ENCODE measurements around the gene DNAH6.

DNAH6 gene

DNA sequence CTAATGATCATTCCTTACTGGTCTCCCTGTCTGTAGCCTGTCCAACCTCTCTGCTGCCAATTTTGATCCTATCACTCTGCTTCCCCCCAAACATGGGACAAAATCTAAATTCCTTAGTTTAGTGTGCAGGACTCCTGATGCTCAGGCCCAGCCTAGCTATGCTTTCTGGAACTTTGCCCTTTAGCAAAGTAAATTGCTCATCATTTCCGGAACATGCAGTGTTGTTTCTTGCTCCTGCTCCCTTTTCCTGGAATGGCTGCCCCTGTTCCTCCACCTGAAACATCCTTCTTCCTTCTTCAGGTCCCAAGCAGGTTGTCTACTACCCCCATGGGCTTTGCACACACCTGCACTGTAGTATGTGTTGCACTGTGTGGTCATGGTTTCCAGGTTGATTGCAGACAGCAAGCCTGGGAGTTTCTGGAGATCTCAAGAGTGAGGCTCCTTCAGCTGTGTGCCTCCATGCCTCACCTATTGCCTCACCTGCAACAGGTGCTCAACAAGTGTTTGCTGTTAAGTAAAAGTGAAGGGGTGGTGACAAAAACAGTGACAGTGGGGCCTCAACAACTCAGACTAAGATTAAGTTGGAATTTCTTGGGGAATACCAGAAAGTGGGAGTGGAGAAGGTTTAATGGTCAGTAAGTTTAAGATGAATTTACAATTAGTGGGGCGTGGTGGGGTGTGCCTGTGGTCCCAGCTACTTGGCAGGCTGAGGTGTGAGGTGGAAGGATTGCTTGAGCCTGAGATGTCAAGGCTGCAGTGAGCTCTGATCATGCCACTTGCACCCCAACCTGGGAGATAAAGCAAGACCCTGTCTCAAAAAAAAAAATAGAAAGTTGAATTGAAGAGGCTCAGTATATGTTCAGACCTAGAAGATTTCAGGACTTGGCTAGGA, 120.0 kb downstream of the DNAH6 start:
- DNase-seq: no peak

DNA sequence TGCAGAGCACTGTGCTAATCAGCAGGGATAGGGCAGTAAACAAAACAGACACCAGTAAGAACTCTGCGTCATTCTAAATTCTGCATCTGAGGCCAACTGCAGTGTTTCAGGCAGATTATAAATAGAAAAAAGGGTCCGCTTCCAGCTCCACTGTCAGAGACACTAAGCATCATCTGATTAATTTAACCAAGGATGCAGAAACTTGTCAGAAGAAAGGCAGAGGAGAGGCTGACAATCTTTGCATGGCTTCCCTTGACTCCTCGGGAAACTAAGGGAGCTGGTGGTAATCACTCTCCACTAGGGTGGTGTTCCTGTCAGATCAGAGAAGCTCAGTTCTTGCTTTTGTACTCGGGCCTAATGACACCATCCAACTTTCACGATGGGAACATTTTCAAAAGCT, 123.5 kb downstream of the DNAH6 start:
- no peak for DNase-seq

DNA sequence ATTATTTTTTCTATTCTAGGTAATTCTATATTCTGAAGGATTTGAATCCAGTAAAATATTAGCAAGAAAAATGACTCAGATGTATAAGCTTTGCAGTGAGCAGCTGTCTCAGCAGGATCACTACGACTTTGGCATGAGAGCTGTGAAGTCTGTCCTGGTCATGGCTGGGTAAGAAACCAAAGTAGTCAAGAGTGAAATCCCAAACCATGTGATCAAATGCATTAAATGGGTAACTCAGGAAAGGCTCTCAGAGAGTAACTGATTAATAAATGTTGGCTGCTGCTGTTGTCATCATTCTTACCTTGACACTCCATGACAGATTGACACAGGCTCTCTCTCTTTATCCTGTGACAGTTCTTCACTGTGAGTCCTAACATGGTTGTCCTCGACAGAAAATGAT, 124.1 kb downstream of the DNAH6 start:
- DNase-seq: no peak

DNA sequence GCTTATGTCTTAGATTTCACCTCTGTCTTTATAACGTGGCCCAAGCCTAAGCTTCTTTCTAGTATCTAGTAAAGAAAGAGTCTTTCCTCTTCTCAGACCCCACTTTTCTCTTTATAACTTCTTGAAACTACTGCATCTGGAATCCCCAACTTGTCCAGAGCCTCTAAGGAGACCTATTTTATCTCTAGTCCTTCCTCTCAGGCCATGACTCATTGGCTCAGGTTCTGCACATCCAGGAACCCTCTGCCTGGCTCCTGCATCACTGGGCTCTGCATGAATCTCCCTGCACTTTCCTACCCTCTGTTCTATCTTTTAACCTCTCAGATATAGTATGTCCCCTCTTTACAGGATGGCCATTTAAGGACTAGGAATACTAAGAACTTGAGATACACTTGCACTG, 124.7 kb downstream of the DNAH6 start:
- no peak for DNase-seq

DNA sequence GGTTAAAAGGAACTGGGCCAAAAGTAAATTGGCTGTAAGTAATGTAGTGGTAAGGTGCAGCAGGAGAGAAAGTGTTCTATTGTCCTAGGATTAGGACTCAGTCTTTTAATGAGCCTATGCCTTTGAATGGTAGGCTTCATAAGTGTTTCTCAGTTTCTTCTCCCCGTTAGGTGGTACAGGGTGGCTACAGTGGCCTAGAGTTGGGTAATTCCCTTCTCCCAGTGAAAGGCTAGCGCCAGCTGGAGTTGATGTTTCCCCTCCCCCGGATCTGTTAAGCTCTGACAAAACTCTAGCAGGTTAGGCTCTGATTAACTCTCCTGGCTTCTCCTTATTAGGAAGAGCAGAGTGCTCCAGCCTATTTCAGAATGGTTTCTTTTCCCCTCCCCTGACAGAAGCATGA, 127.7 kb downstream of the DNAH6 start:
- DNase-seq: no peak

DNA sequence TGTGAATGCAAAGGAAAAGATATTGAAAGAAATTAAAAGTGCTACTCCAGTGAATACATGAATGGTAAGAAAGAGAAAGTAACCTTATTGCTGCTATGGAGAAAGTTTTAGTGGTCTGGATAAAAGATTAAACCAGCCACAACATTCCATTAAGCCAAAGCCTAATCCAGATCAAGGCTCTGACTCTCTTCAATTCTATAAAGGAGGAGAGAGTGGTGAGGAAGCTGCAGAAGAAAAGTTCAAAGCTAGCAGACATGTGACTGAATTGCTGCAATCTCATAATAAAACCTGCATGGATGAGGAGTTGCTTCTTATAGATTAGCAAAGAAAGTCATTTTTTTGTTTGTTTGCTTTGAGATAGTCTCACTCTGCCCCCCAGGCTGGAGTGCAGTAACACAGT, 130.2 kb downstream of the DNAH6 start:
- DNase-seq: no peak

DNA sequence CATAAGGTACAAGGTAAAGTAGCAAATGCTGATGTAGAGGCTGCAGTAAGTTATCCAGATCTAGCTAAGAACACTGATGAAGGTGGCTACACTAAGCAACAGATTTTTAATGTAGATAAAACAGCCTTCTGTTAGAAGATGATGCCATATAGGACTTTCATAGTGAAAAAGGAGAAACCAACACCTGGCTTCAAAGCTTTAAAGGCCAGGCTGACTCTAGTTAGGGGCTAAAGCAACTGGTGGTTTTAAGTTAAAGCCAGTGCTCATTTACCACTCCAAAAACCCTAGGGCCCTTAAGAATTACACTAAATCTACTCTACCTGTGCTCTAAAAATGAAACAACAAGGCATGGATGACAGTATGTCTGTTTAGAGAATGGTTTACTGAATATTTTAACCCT, 131.0 kb downstream of the DNAH6 start:
- DNase-seq: no peak

DNA sequence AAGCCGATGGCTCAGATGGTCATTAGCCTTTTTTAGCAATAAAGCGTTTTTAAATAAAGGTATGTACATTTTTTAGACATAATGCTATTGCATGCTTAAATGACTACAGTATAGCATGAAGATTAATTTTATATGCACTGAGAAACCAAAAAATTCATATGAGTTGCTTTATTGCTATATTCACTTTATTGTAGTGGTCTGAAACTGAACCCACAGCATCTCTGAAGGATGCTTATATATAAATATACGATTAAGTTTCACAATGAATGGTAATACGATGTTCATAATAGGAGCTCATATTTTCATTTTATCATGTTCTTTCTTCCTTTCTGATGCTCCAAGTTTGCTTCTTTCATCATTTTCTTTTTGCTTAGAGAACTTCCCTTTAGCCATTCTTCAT, 132.8 kb downstream of the DNAH6 start:
- DNase-seq: no peak

DNA sequence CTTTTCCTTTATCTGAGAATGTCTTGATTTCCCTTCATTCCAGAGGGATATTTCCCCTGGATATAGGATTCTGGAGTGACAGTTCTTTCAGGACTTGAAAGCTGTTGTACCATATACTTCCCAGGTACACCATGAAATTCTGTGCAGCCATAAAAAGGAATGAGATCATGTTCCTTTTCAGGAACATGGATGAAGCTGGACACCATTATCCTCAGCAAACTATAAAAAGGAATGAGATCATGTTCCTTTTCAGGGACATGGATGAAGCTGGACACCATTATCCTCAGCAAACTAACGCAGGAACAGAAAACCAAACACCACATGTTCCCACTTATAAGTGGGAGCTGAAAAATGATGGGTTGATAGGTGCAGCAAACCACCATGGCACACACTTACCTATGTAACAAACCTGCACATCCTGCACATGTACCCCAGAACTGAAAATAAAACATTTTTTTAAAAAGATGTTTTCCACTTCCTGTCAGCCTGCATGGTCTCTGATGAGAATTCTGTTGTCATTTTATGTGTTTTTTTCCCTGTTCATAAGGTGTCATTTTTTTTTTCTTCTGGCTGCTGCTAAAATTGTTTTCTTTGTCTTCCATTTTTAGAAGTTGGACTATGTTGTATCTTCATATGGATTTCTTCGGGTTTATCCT, 133.3 kb downstream of the DNAH6 start:
- no peak for DNase-seq

DNA sequence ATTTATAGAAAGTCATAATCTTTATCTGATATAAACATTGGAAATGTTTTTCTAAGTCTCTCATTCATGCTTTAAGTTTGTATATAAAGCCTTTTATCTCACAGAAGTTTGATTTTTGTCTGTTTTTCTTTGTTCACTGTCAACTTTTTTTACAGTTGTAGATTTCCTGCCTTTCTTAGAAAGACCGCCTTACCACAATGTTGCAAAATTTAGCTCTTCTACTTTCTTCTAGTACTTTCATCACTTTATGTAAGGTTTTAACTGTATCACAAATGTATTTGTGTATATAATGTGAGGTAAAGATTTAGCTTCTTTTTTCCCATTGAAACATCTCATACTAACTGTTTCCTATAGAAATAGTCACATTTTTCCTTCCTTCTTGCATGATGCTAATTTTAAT, 136.1 kb downstream of the DNAH6 start:
- no peak for DNase-seq

DNA sequence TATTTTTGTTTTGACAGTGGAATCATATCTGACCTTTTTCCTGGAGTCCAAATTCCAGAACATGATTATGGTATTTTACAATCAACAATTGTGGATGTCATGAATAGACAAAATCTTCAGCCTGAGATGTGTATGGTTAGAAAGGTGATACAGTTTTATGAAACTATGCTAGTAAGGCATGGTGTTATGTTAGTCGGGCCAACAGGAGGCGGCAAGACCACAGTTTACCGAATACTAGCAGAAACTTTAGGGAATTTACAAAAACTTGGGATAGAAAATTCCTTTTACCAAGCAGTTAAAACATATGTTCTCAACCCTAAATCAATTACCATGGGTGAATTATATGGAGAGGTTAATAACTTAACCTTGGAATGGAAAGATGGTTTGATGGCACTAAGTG, 137.0 kb downstream of the DNAH6 start:
- no peak for DNase-seq

DNA sequence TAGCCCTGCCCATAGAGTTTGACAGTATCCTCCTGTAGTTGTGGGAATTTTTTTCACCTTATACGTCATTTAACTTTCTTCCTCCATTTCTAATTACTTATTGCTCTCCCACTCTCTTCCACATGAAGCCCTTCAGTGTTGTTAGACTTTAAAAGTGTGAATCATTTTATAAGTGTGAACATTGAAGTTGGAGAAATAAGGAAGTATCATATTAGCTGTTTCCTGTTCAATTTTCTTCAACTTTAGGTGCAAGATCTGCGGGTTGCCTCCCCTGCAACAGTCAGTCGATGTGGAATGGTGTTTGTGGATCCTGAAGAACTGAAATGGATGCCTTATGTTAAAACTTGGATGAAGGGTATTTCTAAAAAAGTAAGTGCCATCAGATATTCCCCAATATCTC, 138.1 kb downstream of the DNAH6 start:
- DNase-seq: no peak

DNA sequence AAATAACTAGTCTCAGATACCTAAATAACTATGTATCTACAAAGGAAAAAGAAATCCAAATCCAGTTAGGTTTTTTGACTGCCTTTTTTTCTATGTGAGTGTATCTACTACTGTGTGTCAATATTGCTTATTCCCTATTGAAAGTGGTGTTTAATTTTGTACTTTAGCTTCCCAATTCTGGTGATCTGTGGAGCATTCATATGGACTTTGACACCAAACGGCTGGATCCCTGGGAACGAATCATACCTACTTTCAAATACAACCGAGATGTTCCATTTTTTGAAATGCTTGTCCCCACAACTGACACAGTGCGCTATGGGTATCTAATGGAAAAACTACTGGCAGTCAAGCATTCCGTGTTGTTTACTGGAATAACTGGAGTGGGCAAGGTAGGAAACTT, 152.8 kb downstream of the DNAH6 start:
- DNase-seq: no peak

DNA sequence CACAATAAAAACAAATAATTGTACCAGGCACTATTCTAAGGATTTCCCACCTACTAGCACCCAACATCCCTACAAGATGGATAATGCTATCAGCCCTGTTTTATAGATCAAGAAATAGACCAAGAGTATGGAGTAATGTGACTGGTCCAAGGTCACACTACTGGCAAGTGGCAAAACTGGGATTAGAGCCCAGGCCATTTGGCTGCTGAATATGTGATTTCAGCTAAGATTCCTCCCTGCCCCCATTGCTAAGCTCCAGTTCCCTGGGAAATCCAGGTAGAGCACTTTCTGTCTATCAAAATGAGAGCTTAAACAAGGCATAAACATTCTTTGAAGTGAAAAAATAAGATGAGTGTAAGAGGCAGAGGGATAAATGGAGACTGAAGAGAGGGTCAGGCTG, 157.8 kb downstream of the DNAH6 start:
- DNase-seq: no peak

DNA sequence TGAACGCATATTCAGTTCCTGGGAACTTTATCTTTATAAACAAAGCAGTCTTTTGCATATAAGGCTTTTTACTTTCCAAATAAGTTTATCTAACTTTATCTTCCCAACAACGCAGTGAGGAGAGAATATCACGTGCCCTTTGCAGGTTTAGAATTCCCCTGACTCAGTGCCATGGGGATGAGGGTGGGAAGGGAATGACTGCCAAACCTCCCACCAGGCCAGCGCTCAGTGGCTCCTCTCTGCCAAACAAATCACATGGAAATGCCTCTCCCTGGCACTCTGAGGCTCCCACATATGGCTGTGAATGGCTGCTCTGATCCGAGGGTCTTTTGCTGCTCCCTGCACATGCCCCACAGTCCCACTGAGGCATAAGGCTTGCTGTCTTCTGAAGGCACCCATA, 158.3 kb downstream of the DNAH6 start:
- DNase-seq: no peak

DNA sequence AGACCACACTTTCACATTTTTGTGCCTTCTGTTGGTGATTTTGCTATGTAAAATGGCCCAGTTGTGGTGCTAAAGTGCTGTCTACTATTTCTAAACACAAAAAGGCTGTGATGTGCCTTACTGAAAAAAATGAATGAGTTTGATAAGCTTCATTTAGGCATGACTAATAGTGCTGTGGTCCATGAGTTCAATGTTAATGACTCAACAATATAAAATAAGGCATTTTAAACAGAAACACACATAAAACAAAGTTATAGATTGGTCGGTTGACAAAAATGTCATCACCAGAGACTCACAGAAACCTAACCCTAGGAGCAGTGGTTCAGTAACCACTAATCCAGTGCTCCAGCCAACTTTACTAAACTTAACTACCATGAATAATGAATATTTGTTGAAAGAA, 160.0 kb downstream of the DNAH6 start:
- peak; percentile 72 for DNase-seq

DNA sequence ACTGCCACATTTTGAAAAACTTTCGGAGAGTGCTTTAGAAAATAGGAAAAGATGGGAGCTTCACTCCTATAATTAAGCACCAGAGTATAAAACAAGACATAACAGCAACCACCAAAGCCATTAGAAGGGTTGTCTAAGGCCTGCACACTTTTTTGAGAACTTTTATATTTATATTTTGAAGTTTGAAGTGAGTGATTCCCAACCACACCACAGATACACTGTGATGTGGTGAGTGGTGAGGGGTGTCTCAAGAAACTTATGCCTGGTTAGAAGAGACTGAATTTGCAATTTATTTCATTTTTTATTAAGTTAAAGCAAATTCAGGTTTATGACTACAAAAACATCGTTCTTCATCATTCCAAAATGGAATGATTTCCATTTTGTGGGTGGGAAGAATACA, 161.9 kb downstream of the DNAH6 start:
- no peak for DNase-seq

DNA sequence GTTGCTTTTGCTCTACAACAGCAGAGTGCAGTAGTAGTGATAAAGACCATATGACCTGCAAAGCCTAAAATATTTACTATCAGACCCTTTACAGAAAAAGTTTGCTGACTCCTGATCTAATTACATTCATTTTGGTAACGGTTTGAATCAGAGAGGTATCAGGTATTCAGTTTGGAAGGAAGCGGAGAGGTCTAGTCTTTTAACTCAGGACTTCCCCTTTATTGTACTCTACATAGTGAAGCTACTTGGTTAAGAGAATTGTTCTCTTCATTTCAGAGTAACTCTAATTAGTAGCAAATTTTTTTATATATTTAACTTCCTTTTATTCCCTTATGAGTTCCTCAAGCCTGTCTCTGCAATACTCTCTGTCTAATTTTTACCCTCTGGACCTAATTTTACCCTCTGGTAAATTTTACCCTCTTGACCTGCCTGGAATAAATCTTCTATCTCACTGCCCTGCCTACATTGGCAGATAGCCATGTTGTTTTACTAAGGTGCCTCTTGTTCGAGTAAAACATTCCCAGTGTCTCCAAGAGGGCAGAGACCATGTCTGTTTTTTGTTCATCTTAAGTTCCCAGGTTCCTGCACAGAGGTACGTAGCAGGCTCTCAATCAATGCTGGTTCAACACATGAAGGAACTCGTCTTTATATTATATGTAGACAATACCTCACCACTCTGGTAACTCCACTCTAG, 170.6 kb downstream of the DNAH6 start:
- DNase-seq: peak; percentile 7

DNA sequence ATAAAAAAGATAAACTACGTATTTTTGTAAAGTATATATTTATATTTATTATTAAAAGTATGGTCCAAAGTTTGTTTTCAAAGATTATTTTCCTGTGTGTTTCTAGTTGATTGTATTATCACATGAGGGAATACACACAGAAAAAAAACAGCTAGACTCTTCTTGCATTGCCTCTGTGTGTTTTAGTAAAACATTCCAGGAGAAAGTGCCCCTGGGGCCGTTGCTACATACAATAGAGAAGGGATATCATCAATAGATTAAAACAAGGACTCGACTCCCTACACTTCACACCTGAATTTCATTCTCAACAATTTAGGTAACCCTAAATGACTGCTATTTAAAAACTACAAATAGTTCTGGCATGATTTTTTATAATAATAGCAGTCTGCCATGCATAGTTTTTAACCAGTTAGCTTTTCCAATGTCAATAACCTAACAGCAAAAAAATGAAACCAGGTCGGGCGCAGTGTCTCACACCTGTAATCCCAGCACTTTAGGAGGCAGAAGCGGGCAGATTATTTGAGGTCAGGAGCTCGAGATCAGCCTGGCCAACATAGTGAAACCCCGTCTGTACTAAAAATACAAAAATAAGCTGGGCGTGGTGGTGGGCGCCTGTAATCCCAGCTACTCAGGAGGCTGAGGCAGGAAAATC, 171.3 kb downstream of the DNAH6 start:
- no peak for DNase-seq

DNA sequence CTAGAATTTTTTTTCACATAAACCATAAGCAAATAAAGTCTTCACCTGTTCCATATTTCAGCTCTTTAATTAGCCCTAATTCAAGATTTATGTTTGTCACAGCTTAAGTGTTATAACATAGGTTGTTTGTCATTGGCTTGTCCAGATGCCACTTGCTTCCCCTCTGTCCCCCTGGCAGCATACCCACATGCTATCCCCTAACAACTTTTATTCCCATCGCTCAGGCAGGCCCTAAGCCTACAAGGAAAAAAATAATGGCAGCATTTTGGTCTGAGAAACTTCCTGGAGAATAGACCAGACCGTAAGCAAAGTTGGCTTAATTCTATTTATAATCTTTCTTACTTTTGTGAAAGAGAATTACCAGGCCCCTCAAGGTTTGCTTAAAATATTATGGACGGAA, 173.9 kb downstream of the DNAH6 start:
- DNase-seq: no peak

DNA sequence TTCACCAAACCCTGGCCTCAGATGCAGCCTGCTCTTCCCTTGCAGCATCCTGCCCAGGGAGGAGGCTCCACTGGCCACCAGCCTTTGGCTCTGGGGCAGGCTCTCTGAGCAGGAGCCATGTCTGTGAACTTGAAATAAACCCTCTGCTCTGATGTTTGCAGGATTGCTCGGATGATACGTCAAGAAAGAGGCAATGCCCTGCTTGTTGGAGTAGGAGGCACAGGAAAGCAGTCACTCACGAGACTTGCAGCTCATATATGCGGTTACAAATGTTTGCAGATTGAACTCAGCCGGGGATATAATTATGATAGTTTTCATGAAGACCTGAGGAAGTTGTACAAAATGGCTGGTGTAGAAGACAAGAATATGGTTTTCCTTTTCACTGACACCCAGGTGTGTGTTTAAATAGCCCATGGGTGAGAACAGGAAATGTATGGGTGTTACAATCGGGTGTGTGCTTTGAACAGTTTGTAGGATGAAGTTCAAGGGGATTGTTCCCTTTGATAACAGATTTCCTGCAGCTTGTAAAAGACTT, 177.9 kb downstream of the DNAH6 start:
- DNase-seq: no peak

DNA sequence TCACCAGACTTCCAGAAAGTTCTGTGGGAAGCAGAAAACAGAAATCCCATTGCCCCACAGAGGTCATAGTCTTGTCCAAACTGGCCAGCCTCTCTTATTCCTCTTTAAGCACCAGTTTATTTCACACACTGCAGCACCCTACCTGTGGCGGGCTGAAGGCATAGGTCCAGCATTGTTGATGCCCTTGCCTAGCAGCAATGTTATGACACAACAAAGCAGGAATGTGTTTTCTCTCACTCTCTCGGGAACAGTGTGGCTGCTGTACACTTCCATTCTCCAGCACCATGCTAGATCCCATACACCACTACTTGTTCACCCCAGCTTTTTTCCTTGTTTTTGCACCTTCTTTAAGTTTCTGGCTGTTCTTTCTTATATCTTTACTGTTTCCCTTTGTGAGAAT, 181.6 kb downstream of the DNAH6 start:
- peak; percentile 31 for DNase-seq

DNA sequence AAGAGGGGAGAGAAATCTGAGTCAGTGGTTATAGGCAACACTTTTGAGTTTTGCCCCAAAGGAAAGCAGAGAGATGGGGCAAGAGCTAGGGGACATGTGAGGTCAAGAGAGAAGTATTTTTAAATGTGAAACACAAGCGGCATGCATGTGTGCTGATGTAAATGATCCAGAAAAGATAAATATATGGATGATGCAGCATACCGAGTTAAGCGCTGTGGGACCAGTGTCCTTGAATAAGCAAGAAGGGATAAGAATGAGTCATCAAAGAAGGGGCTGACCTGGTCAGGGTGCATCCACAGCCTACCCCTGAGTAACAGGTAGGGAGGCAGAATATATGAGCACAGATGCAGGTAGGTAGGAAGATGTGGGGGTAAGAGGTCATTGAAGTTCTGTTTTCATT, 183.7 kb downstream of the DNAH6 start:
- DNase-seq: no peak
